Upper lobe of left lung (tissue), 6 donors: ENCODE measurements around the gene TLE3. TPM values are rescaled to one million over a fixed set of nuclear protein-coding genes. Genes with fewer than 3 reads are reported as not detected.

Source experiments
- ATAC-seq, 2 donors: fragments of 200-7000 bp; cut with Tn5 transposase; one replicate each; pipeline ENCODE4 v1.9.1; 2022; ENCODE audit warnings: mild to moderate bottlenecking in 2 of 2, moderate library complexity in 2 of 2; ENCODE audit not compliant: low FRiP score in 2 of 2
- DNase-seq, 2 donors: peaks; one replicate each; pipeline ENCODE4 v3.0.0-alpha.2; 2019 to 2020
- H3K27ac ChIP-seq, 4 donors: fragments of 200-600 bp; sonication (generic); one replicate each; pipeline ENCODE4 v1.5.1; 2016 to 2019
- H3K27me3 ChIP-seq, 4 donors: fragments of 200-600 bp; sonication (generic); one replicate each; pipeline ENCODE4 v1.5.1; 2017 to 2019
- H3K36me3 ChIP-seq, 4 donors: fragments of 200-600 bp; sonication (generic); one replicate each; pipeline ENCODE4 v1.5.1; 2016 to 2019
- H3K4me1 ChIP-seq, 4 donors: fragments of 200-600 bp; sonication (generic); one replicate each; pipeline ENCODE4 v1.5.1; 2018 to 2019
- H3K4me3 ChIP-seq, 4 donors: fragments of 200-600 bp; sonication (generic); one replicate each; pipeline ENCODE4 v1.5.1; 2017 to 2019; ENCODE audit warnings: mild to moderate bottlenecking in 2 of 4, moderate library complexity in 1 of 4
- H3K9me3 ChIP-seq, 4 donors: fragments of 200-600 bp; sonication (generic); one replicate each; pipeline ENCODE4 v1.5.1; 2018 to 2019
- CTCF ChIP-seq, 6 experiments: fragments of 450-650 bp in 4 of 6; fragments of 200-600 bp in 2 of 6; sonication (generic) in 2 of 6; IDR thresholded peaks; one replicate each; pipeline ENCODE4 v1.5.1; 2016 to 2019; ENCODE audit warnings: antibody characterized with exemption in 6 of 6
- EP300 ChIP-seq, 4 donors: sonication (generic); formaldehyde crosslinking; IDR thresholded peaks; one replicate each; pipeline ENCODE4 v1.5.1; 2017; ENCODE audit warnings: antibody characterized with exemption in 4 of 4, control low read depth in 2 of 4
- POLR2A ChIP-seq, 4 donors: fragments of 450-650 bp; IDR thresholded peaks; one replicate each; pipeline ENCODE4 v1.5.1; 2016 to 2017; ENCODE audit warnings: antibody characterized with exemption in 4 of 4, mild to moderate bottlenecking in 2 of 4
- POLR2AphosphoS5 ChIP-seq, 2 donors: sonication (generic); formaldehyde crosslinking; IDR thresholded peaks; one replicate each; pipeline ENCODE4 v1.5.1; 2017; ENCODE audit warnings: antibody characterized with exemption in 2 of 2
- WGBS, 2 donors: methylation state at CpG; one replicate each; pipeline ENCODE4 v1.1.5; 2017 to 2018; 5-methylcytosine and 5-hydroxymethylcytosine counted together
- total RNA-seq, 6 donors: library from RNA; depleted of rRNA in 4 of 6; stranded (reverse); fragments of >200 nt in 4 of 6; gene quantifications; one replicate each; pipeline versions ENCODE4 v1.1.0 to v1.2.1, GENCODE V29; 2016 to 2021
- donor health status: DM: no; HTN: no; CAD: no; lungs with moderate emphysema.
- donor health status: DM: no; HTN: yes; CAD: no; lungs with severe emphysema.

The TLE3 gene
- total RNA-seq, 6 donors from 2014 or later: 52.2 to 140 (median 80.6) TPM

GRCh38 chr15:70111203-70112073, 13.7 kb upstream of the TLE3 start:
- DNase-seq (peak in 1 of 2 donors; percentile 66), ATAC-seq (peak; percentile 63 to 94)
- Histone ChIP-seq H3K36me3 (no peaks in the 10 kb centered on the region), H3K9me3 (no peaks in the 10 kb centered on the region), H3K27ac (peak overlapping the region; percentile 57 to 87 (median 78)), H3K4me1 (peaks cover 13 to 18% (median 15%) of the 10 kb centered on the region in 4 donors), H3K4me3 (peak overlapping the region in 2 of 4 donors; percentile 16 to 23), H3K27me3 (no peaks in the 10 kb centered on the region)
- WGBS, 2 donors: 19 to 26% methylated on average over 5 to 8 of the region's 8 CpGs
- TF ChIP-seq CTCF (IDR thresholded peaks at IDR 0.05): no peak
- TF ChIP-seq POLR2AphosphoS5 (IDR thresholded peaks at IDR 0.05): peak in 1 of 2 donors; percentile 53

GRCh38 chr15:70109978-70110377, 12.3 kb upstream of the TLE3 start:
- DNase-seq: no peak
- no peak for TF ChIP-seq EP300 (IDR thresholded peaks at IDR 0.05)
- no peak for TF ChIP-seq POLR2AphosphoS5 (IDR thresholded peaks at IDR 0.05)
- no peak for TF ChIP-seq POLR2A (IDR thresholded peaks at IDR 0.05)
- TF ChIP-seq CTCF (IDR thresholded peaks at IDR 0.05): no peak
- H3K36me3 ChIP-seq: no peaks in the 10 kb centered on the region
- peaks cover 11 to 18% (median 14%) of the 10 kb centered on the region in 4 donors for H3K4me1 ChIP-seq
- no peak for ATAC-seq
- no peaks in the 10 kb centered on the region for H3K27me3 ChIP-seq
- WGBS, 2 donors: 95% methylated on average over 2 of the region's 2 CpGs
- H3K9me3 ChIP-seq: no peaks in the 10 kb centered on the region
- H3K4me3 ChIP-seq: no peak overlapping the region
- H3K27ac ChIP-seq: no peak overlapping the region

- no peak for ATAC-seq
- no peaks in the 10 kb centered on the region for H3K27me3 ChIP-seq
- H3K36me3 ChIP-seq: no peaks in the 10 kb centered on the region
- peaks cover 11 to 18% (median 14%) of the 10 kb centered on the region in 4 donors for H3K4me1 ChIP-seq
- TF ChIP-seq EP300 (IDR thresholded peaks at IDR 0.05) (no peak), CTCF (IDR thresholded peaks at IDR 0.05) (no peak), POLR2A (IDR thresholded peaks at IDR 0.05) (no peak), POLR2AphosphoS5 (IDR thresholded peaks at IDR 0.05) (no peak)
- H3K27ac ChIP-seq: no peak overlapping the region
- no peaks in the 10 kb centered on the region for H3K9me3 ChIP-seq
- 95 to 97% methylated on average over 3 of the region's 3 CpGs for WGBS, 2 donors
- no peak overlapping the region for H3K4me3 ChIP-seq
- no peak for DNase-seq
These were observed 11.8 kb upstream of the TLE3 start for GRCh38 chr15:70109531-70109930.

- H3K4me1 ChIP-seq: peaks cover 22 to 26% (median 25%) of the 10 kb centered on the region in 4 donors
- no peak for DNase-seq
- no peak overlapping the region for H3K27ac ChIP-seq
- TF ChIP-seq POLR2A (IDR thresholded peaks at IDR 0.05) (no peak), POLR2AphosphoS5 (IDR thresholded peaks at IDR 0.05) (no peak), CTCF (IDR thresholded peaks at IDR 0.05) (no peak), EP300 (IDR thresholded peaks at IDR 0.05) (no peak)
- no peak for ATAC-seq
- no peaks in the 10 kb centered on the region for H3K9me3 ChIP-seq
- H3K27me3 ChIP-seq: no peaks in the 10 kb centered on the region
- H3K36me3 ChIP-seq: no peaks in the 10 kb centered on the region
- H3K4me3 ChIP-seq: no peak overlapping the region
- 74 to 76% methylated on average over 7 of the region's 7 CpGs for WGBS, 2 donors
These were observed 6.3 kb upstream of the TLE3 start for GRCh38 chr15:70103880-70104626.
